Transverse colon (tissue), 4 donors: ENCODE measurements around the gene C1orf21. TPM values are rescaled to one million over a fixed set of nuclear protein-coding genes. Genes with fewer than 3 reads are reported as not detected.

Experiments
- DNase-seq: peaks from one replicate; pipeline ENCODE4 v3.0.0-alpha.2; 2019
- H3K27ac ChIP-seq, 4 donors: fragments of 200-600 bp; sonication (generic); 2 replicates each; pipeline ENCODE4 v1.5.1; 2016 to 2018; ENCODE audit warnings: inconsistent platforms in 4 of 4
- H3K27me3 ChIP-seq: fragments of 200-600 bp; sonication (generic); 2 replicates; pipeline ENCODE4 v1.5.1; 2017; ENCODE audit warnings: inconsistent platforms
- H3K36me3 ChIP-seq, 4 donors: fragments of 200-600 bp; sonication (generic); 2 replicates each; pipeline ENCODE4 v1.5.1; 2017 to 2019; ENCODE audit warnings: inconsistent platforms in 4 of 4
- H3K4me1 ChIP-seq, 4 donors: fragments of 200-600 bp; sonication (generic); 2 replicates each; pipeline ENCODE4 v1.5.1; 2017 to 2020; ENCODE audit warnings: inconsistent platforms in 4 of 4
- H3K4me3 ChIP-seq, 4 donors: fragments of 200-600 bp; sonication (generic); 1 replicate in 1 of 4; 2 replicates in 3 of 4; pipeline versions ENCODE4 v1.5.1 to v1.6.1; 2017 to 2019; ENCODE audit warnings: inconsistent platforms in 4 of 4
- H3K9me3 ChIP-seq, 2 donors: fragments of 200-600 bp; sonication (generic); 2 replicates each; pipeline ENCODE4 v1.5.1; 2017 to 2019; ENCODE audit warnings: inconsistent platforms in 2 of 2
- EP300 ChIP-seq: sonication (generic); formaldehyde crosslinking; IDR thresholded peaks from one replicate; pipeline ENCODE4 v1.6.1; 2017; ENCODE audit warnings: antibody characterized with exemption, low read depth
- POLR2A ChIP-seq: fragments of 450-650 bp; IDR thresholded peaks from one replicate; pipeline ENCODE4 v1.6.1; 2016; ENCODE audit warnings: antibody characterized with exemption, mild to moderate bottlenecking, moderate library complexity
- POLR2AphosphoS5 ChIP-seq, 3 donors: sonication (generic); formaldehyde crosslinking; IDR thresholded peaks; one replicate each; pipeline ENCODE4 v1.6.1; 2016; ENCODE audit warnings: antibody characterized with exemption in 3 of 3
- WGBS, 2 donors: methylation state at CpG; one replicate each; pipeline ENCODE4 v1.1.5; 2018; ENCODE audit warnings: low coverage in 1 of 2; 5-methylcytosine and 5-hydroxymethylcytosine counted together
- in situ Hi-C, 4 donors: fragments of 200-750 bp; cut with MboI; loops; one replicate each; pipeline versions ENCODE4 v1.15.0 to v1.15.1; 2017; ENCODE audit warnings: low sequenced_read_pairs in 3 of 4, low pct_ligation_motif_present in 1 of 4, low pct_unique_long_range_greater_than_20kb in 1 of 4
- intact Hi-C: fragments of 100-400 bp; cut with DNase I; formaldehyde crosslinking; loops from one replicate; pipeline ENCODE4 v1.15.1; 2023; ENCODE audit warnings: low total_unique reads
- total RNA-seq, 4 donors: library from RNA; depleted of rRNA; stranded (reverse); fragments of >200 nt; gene quantifications; one replicate each; pipeline ENCODE4 v1.1.0, GENCODE V29; 2016
- TF ChIP-seq, protein P1 (sequence below), 5 experiments: fragments of 200-600 bp in 3 of 5; fragments of 450-650 bp in 2 of 5; sonication (generic) in 3 of 5; IDR thresholded peaks; 1 replicate in 2 of 5; 2 replicates in 3 of 5; pipeline ENCODE4 v1.5.1; 2016 to 2017; ENCODE audit warnings: antibody characterized with exemption in 5 of 5, inconsistent platforms in 3 of 5, mild to moderate bottlenecking in 2 of 5, moderate library complexity in 1 of 5

Gene C1orf21
- total RNA-seq, 4 donors from 2014 or later, result 38.4 to 70.0 (median 62.4) TPM

DNA sequence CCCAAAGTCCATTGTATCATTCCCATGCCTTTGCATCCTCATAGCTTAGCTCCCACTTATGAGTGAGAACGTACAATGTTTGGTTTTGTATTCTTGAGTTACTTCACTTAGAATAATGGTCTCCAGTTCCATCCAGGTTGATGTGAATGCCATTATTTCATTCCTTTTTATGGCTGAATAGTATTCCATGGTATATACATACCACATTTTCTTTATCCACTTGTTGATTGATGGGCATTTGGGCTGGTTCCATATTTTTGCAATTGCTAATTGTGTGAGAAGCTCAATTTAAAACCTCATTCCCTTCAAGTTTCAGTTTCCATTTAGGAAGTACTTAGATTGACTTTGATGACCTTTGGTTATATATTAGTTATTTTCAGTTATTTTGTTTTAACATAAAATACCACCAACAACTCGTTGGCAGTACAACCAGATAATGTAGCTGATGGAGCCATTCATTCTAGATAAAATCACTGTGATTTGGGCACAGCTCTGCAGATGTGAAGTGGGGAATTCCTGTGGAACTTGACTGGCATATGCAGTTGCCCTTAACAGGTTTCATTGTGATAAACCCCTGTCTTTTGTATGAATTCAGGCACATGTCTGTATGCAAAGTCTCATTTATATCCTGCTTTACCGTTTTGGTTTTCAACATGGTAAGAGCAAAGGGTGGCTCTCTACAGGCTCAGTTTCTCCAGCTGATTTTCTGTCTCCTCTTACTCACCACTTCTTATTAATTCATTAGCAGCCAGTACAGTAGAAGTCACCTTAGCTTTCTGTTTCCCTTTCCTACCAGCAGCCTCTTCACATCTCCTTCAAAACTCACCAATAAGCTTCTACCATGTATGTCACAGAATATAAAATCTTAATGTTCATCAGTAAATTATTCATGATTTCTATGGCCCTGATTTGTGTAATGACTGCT, 170.9 kb downstream of the C1orf21 start:
- intact Hi-C loops, result no loop called here
- 71 to 82% methylated on average over 2 to 3 of the region's 3 CpGs for WGBS, 2 donors
- in situ Hi-C loops, result loop anchor here in 2 of 4 donors (25.0 kb wide), 2 partner anchors 170 to 470 kb away; partner anchors contain the start of gene C1orf21 (in 1 of the 2)

DNA sequence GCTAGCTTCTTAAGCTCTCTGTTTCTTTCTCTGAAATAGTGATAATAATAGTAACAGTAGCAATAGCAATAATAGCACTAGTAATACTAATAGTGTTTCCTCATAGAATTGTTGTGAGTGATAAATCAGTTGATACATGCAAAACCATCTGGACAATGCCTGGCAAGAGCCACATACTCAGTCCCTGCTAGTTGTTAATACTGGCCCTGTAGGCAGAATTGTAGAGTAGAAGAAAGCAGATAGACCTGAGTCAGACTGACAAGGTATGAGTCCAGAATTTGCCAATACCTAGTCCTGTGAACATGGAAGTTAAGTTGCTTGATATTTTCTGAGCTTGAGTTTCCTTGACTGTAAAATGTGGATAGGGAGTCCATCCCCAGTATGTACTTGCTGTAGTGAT, 171.9 kb downstream of the C1orf21 start:
- Histone ChIP-seq H3K27ac (no peak overlapping the region), H3K27me3 (no peaks in the 10 kb centered on the region), H3K9me3 (no peaks in the 10 kb centered on the region), H3K36me3 (no peaks in the 10 kb centered on the region), H3K4me1 (peaks cover 10 to 34% (median 20%) of the 10 kb centered on the region in 4 donors), H3K4me3 (no peak overlapping the region)
- TF ChIP-seq, protein P1, sequence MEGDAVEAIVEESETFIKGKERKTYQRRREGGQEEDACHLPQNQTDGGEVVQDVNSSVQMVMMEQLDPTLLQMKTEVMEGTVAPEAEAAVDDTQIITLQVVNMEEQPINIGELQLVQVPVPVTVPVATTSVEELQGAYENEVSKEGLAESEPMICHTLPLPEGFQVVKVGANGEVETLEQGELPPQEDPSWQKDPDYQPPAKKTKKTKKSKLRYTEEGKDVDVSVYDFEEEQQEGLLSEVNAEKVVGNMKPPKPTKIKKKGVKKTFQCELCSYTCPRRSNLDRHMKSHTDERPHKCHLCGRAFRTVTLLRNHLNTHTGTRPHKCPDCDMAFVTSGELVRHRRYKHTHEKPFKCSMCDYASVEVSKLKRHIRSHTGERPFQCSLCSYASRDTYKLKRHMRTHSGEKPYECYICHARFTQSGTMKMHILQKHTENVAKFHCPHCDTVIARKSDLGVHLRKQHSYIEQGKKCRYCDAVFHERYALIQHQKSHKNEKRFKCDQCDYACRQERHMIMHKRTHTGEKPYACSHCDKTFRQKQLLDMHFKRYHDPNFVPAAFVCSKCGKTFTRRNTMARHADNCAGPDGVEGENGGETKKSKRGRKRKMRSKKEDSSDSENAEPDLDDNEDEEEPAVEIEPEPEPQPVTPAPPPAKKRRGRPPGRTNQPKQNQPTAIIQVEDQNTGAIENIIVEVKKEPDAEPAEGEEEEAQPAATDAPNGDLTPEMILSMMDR (IDR thresholded peaks at IDR 0.05), result no peak
- TF ChIP-seq POLR2AphosphoS5 (IDR thresholded peaks at IDR 0.05) (no peak), EP300 (no peak), POLR2A (no peak)
- in situ Hi-C loops (loop anchor here in 2 of 4 donors (25.0 kb wide), 2 partner anchors 171 to 471 kb away; partner anchors contain the start of gene C1orf21 (in 1 of the 2)), intact Hi-C loops (no loop called here)
- no peak for DNase-seq

More for the DNA sequence above, 170.9 kb downstream of the C1orf21 start:
- H3K27me3 ChIP-seq, result no peaks in the 10 kb centered on the region
- no peaks in the 10 kb centered on the region for H3K36me3 ChIP-seq
- peaks cover 9 to 29% (median 15%) of the 10 kb centered on the region in 4 donors for H3K4me1 ChIP-seq
- TF ChIP-seq EP300, result no peak
- H3K9me3 ChIP-seq, result no peaks in the 10 kb centered on the region
- H3K27ac ChIP-seq, result no peak overlapping the region
- H3K4me3 ChIP-seq, result no peak overlapping the region
- DNase-seq, result no peak

DNA sequence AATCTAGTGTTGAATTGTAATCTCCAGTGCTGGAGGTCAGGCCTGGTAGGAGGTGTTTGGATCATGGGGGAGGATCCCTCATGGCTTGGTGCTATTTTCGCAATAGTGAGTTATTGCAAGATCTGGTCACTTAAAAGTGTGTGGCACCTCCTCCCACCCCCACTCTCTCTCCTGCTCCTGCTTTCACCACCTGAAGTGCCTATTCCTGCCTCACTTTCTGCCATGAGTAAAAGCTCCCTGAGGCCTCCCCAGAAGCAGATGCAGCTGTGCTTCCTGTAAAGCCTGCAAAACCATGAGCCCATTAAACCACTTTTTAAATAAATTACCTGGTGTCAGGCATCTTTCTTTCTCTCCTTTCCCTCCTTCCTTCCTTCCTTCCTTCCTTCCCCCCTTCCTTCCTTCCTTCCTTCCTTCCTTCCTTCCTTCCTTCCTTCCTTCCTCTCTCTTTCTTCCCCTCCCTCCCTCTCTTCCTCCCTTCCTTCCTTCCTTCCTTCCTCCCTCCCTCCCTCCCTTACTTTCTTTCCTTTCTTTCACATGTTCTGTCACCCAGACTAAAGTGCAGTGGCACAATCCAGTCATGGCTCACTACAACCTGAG, 172.4 kb downstream of the C1orf21 start:
- in situ Hi-C loops, result loop anchor here in 2 of 4 donors (25.0 kb wide), 2 partner anchors 172 to 472 kb away; partner anchors contain the start of gene C1orf21 (in 1 of the 2)
- peaks cover 10 to 33% (median 18%) of the 10 kb centered on the region in 4 donors for H3K4me1 ChIP-seq
- TF ChIP-seq POLR2A, result no peak
- TF ChIP-seq, protein P1 (IDR thresholded peaks at IDR 0.05), result no peak
- TF ChIP-seq POLR2AphosphoS5 (IDR thresholded peaks at IDR 0.05), result no peak
- TF ChIP-seq EP300, result no peak
- no peak overlapping the region for H3K27ac ChIP-seq
- H3K36me3 ChIP-seq, result no peaks in the 10 kb centered on the region
- H3K4me3 ChIP-seq, result no peak overlapping the region
- WGBS, 2 donors, result 100% methylated on average over 1 of the region's 1 CpG; no CpG with 5 or more reads in 1 of the 2 donors
- DNase-seq, result no peak
- H3K9me3 ChIP-seq, result no peaks in the 10 kb centered on the region
- H3K27me3 ChIP-seq, result no peaks in the 10 kb centered on the region
- intact Hi-C loops, result no loop called here

DNA sequence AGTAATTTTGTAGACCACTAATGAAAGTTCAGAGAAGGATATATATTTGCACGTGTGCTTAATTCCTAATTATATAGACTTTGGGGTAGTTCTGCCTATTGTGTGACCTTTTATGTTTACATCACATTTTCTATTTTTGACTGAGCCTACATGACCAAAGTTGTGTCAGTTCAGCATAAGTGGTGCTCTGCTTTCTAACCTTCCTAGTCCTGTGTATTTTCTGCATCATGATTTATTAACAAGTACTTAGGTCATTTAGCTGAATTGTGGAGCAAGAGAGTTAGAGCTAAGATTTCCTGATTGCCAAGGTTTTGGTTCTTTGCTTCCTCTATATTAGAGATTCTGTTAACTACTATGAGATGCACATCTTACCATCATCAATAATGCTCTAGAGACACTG, 176.0 kb downstream of the C1orf21 start:
- WGBS, 2 donors, result 29 to 39% methylated on average over 1 of the region's 1 CpG
- no peaks in the 10 kb centered on the region for H3K36me3 ChIP-seq
- in situ Hi-C loops (loop anchor here in 2 of 4 donors (25.0 kb wide), 2 partner anchors 176 to 476 kb away; partner anchors contain the start of gene C1orf21 (in 1 of the 2)), intact Hi-C loops (loop anchor here (10.0 kb wide), 1 partner anchor 178 kb away; the partner anchor contains the start of gene C1orf21)
- TF ChIP-seq EP300 (no peak), POLR2AphosphoS5 (IDR thresholded peaks at IDR 0.05) (no peak), POLR2A (no peak)
- TF ChIP-seq, protein P1 (IDR thresholded peaks at IDR 0.05), result no peak
- peak overlapping the region in 3 of 4 donors; percentile 31 to 48 (median 42) for H3K27ac ChIP-seq
- no peak for DNase-seq
- H3K27me3 ChIP-seq, result no peaks in the 10 kb centered on the region
- H3K4me3 ChIP-seq, result no peak overlapping the region
- H3K9me3 ChIP-seq, result no peaks in the 10 kb centered on the region
- H3K4me1 ChIP-seq, result peaks cover 10 to 30% (median 19%) of the 10 kb centered on the region in 4 donors
